Stimulated activated CD4-positive, alpha-beta T cell treated with anti-CD3 and anti-CD28 coated beads, TNF-alpha, amount 100 ng/mL, for 4 hours (primary cell): ENCODE results near the gene LRRC7.
"Not testable (repeated sequence)": the region's sequence is repeated elsewhere in the genome, so short reads cannot be mapped to it uniquely, and the experiment has no call there.

ENCODE experiments used
- DNase-seq, 3 experiments: peaks; one replicate each; pipeline ENCODE4 v3.0.0-alpha.2; 2020; ENCODE audit warnings: low read depth in 3 of 3

LRRC7 gene

DNA sequence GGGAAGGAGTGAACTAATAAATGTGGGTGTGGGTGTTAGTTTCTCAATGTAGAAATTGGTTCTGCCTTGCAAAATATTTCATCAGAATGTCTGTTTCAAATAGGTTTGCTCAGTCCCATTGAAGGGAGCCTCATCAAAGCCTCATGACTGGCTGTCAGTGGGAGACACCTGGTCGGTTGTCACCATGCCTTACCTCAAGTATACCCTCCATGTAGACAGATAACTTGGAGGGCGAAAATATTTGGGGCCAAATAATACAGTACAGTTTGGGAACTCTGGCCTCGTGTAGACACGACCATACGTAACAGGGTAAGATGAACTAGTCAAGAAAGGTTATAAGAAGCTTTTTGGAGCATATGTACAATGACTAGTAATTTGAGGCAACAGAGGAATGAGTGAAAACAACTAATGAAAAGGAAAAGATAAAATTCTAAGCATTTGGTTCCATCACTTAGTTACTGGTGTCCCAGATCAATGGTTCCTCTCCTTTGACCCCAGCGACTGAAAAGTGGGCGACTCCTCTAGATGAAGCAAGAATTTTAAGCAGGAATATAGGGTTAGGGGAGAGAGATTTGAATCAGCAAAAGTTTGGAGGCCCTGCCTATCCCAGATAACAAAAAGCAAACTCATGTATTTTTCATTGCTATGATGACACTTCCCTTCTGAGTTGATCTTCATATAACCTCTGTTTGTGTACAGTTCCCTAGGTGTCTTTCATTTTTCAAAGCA, 473.8 kb downstream of the LRRC7 start:
- DNase-seq: no peak

GRCh38 chr1:70042090-70042731, 474.5 kb downstream of the LRRC7 start:
- DNase-seq: no peak

- no peak for DNase-seq
Measured at GRCh38 chr1:70043804-70044203, 476.1 kb downstream of the LRRC7 start.

DNA sequence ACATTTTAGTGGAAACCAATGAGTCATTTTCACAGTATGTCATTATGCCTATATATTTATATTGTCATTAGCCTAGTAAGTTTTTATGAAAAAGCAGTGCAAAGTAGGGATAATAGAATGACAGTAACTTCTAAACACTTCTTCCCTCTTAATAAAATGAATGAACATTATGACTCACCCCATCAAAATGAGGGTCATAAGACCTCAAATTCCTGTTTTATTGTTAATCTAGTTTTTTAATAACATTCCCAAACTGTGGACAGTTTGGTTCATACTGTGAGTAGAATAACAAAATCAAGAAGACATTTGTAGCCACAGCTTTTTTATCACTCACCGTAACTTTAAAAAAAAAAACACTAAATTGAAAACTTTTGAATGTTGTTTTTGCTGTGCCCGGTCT, 477.1 kb downstream of the LRRC7 start:
- no peak for DNase-seq

DNA sequence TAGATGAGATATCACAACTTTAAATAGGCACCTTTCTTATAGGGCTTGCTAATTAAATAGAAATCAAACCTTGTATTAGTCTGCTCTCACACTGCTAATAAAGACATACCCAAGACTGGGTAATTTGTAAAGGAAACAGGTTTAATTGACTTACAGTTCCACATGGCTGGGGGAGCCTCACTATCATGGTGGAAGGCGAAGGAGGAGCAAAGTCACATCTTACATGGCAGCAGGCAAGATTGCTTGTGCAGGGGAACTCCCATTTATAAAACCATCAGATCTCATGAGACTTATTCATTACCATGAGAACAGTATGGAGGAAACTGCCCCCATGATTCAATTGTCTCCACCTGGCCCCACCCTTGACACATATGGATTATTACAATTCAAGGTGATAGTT, 477.9 kb downstream of the LRRC7 start:
- not testable (repeated sequence) for DNase-seq

DNA sequence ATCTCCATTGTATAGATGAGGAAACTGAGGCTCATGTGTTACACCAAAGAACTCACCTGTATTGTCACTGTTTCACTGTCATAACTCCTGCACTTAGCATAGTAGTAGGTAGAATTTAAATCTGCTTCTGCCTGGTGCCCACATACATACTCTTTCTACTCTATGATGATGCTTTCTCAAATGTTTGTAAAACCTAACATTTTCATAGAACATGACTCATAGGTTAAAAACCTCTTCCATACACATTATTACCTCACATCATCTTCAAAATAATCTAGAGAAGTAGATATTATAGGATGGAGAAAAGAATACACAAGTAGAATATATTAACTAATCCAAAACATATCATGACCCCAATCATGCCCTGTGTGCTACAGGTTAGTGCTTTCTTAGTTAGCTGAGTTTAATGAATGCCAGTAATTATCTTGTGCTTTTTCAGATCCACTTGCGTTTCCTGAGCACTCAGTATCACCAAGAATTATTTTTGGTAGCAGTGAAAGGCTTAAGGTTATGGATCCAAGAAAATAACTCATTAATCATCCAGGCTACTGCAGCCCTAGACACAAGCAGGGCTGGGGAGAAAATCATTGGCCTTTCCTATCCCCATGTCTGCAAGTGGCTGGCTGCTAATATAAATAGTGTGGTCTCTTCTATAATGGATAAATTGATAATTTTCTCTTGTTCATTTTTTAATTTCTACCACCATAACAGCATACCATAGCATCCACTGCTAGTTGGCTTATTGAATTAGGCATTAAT, 480.8 kb downstream of the LRRC7 start:
- DNase-seq: no peak

DNA sequence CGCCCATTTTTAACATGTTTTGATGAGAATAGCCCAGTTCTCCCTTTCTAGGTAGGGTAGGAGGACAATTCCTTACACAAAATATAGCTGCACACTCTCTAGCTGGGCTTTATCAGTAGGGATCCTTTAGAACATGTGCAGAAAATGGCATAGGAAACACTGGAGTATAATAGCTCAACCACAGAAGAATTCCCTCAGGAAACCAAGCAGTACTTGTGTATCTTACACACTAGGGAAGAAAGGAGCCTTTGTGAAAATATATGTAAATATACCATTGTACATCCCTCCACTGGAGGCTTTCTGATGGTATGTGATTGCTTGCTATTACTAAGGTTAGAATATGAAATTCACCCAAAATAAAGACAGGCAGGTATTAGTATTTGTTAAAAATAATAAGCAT, 484.2 kb downstream of the LRRC7 start:
- no peak for DNase-seq

DNA sequence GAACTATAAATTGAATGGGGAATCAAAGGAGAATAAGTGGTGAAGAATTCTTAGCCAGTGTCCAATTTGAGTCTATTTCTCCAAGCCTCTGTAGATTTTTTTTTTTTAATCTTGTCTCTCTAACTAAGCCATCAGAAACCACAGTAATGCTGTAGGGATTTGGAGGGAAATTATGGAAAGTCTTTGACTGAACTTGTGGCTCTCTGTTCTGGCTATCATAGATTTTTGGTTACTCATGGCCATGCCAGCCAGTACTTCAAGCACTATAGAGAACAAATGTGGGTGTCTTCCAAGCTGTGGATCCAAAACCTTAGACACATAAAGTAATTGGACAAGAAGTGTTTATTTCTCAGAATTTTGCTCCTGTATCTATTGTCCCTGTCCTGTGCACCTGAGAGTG, 489.8 kb downstream of the LRRC7 start:
- DNase-seq: no peak

- DNase-seq: no peak
Measured at GRCh38 chr1:70061231-70061630, 493.5 kb downstream of the LRRC7 start.

DNA sequence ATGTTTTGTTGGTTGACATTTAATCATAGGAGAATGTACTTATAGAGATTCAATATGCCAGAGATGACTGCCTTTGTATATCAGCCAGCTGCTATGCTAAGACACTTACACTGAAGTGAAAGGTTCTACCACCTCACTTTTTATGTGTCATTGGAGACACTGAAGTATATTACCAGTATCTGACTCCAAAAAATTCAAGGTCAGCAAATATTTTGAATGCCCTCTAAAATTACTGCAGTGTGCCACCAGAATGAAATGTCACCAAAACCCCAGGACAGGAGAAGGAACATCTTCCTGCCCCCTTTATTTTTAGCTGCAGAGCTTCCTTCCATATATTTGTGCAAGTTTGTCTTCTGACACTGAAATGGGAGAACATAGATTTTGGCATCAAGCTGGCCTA, 496.1 kb downstream of the LRRC7 start:
- DNase-seq: no peak

DNA sequence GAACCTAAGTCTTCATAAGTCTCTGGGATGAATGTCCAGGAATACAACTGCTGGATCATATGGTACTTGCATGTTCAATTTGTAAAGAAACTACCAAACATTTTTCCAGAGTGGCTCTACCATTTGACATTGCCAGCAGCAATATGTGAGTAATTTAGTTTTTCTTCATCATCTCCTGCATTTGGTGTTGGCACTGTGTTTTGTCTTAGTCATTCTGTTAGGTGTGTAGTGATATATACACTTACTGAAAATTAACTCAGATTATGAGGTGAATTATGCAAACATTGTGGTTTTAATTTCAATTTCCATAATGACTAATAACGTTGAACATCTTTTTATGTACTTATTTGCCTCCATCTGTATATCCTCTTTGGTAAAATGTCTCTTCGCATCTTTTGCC, 499.0 kb downstream of the LRRC7 start:
- DNase-seq: no peak

- DNase-seq: no peak
Measured at GRCh38 chr1:70071601-70072000, 503.9 kb downstream of the LRRC7 start.

- DNase-seq: no peak
Measured at GRCh38 chr1:70072231-70072751, 504.6 kb downstream of the LRRC7 start.

- no peak for DNase-seq
Measured at GRCh38 chr1:70075761-70076160, 508.0 kb downstream of the LRRC7 start.

- DNase-seq: no peak
Measured at GRCh38 chr1:70077066-70077465, 509.3 kb downstream of the LRRC7 start.

DNA sequence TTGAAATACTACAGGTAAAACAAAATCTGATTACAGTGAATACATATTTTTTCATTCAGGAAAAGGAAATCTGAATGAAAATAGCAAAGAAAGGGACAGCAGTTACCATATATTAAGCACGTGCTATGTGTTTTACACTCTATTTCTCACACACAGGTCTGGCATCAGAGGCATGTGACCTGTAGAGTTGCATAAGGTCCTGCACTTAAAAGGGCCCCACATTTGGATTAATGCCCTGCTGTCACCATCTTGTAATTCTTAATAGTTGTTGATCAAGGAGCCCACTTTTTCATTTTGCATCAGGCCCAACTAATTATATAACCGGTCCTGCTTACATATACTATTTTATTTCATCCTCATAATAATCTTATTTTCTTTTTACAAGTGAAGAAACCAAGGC, 511.8 kb downstream of the LRRC7 start:
- no peak for DNase-seq

GRCh38 chr1:70083519-70083918, 515.8 kb downstream of the LRRC7 start:
- DNase-seq: no peak

DNA sequence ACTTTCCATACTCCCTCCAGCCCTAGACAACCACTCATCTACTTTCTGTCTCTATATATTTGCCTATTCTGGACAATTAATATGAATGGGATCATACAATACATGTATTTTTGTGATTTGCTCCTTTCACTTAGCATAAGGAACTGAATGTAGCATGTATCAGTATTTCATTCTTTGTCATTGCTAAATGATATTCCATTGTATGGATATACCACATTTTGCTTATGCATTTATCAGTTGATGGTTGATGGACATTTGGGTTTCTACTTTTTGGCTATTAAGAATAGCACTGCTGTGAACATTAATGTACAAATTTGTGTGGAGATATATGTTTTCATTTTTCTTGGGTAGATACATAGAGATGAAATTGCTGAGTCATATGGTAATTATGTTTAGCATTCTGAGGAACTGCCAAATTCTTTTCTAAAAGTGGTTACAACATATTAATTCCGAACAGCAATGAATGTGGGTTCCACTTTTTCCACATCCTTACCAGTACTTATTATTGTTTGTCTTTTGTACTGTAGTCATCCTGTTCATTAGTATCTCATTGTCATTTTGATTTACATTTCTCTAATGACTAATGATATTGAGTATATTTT, 516.7 kb downstream of the LRRC7 start:
- DNase-seq: no peak

- no peak for DNase-seq
Measured at GRCh38 chr1:70085521-70085920, 517.8 kb downstream of the LRRC7 start.

DNA sequence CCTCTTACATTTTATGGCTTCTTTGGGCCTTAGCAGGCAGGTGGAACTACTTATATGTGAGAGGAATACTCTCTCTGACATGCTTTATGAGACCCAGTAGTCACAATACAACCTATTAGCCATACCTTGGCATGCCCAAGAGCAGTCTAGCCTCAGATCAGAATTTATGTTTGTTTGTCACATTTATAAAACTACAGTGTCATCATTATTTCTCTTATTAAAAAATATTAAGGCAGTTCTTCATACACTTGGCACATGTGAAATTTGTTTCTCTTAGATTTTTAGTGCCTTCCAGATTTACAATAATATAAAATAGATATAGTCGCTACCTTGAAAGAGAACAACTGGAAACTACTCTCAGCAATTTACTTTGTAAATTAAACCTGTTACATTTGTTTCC, 519.2 kb downstream of the LRRC7 start:
- DNase-seq: no peak

GRCh38 chr1:70090141-70090540, 522.4 kb downstream of the LRRC7 start:
- no peak for DNase-seq

DNA sequence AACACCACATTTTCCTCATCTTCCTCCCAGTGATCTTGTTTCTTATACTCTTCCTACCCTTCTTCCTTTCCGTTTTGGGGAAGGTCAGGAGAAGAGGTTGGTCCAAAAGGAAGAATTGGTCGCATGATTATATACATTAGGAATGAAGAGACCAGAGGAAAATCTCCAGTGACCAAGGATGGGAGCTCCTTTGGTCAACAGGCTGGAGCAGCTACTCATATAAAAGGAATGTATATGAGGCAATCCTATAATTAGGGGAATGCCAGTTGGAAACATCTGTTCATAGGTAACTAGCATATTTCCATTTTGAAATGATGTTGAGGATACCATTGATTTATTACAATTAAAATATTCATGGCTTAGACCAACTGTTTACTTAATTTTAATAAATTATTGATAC, 523.2 kb downstream of the LRRC7 start:
- DNase-seq: no peak
